Activated CD4-positive, alpha-beta memory T cell treated with anti-CD3 and anti-CD28 coated beads, Interleukin-2, amount 10 ng/mL, durations not matched to agents 7 days and 5 days (primary cell): ENCODE measurements around the gene C5. TPM values are rescaled to one million over a fixed set of nuclear protein-coding genes. Genes with fewer than 3 reads are reported as not detected.
A peak's percentile ranks its signal among the peaks of the same experiment; 100 is the strongest.

Experiments
- CTCF ChIA-PET: fragments of 350-600 bp; sonication (Branson Sonifier 250); formaldehyde crosslinking; loops from one replicate; lab custom pipeline; 2021; ENCODE audit warnings: antibody characterized with exemption, inconsistent platforms; lab: Charles Lee
- POLR2A ChIA-PET: fragments of 350-600 bp; sonication (Branson Sonifier 250); formaldehyde crosslinking; loops from one replicate; lab custom pipeline; 2021; ENCODE audit warnings: antibody characterized with exemption; lab: Charles Lee
- DNase-seq: peaks from one replicate; pipeline ENCODE4 v3.0.0-alpha.2; 2020
- H3K27ac Mint-ChIP-seq: one replicate; pipeline ENCODE4 v1.8.0; 2021; ENCODE audit warnings: mild to moderate bottlenecking, mixed read lengths
- H3K27me3 Mint-ChIP-seq: one replicate; pipeline ENCODE4 v1.8.0; 2021; ENCODE audit warnings: mixed read lengths
- H3K36me3 Mint-ChIP-seq: one replicate; pipeline ENCODE4 v1.8.0; 2021; ENCODE audit warnings: low read depth, mixed read lengths
- H3K4me1 Mint-ChIP-seq: one replicate; pipeline ENCODE4 v1.8.0; 2021; ENCODE audit warnings: mixed read lengths
- H3K4me3 Mint-ChIP-seq: one replicate; pipeline ENCODE4 v1.8.0; 2021; ENCODE audit warnings: mild to moderate bottlenecking, mixed read lengths
- H3K9me3 Mint-ChIP-seq: one replicate; pipeline ENCODE4 v1.8.0; 2021; ENCODE audit warnings: mixed read lengths
- total RNA-seq, 2 experiments: library from RNA; stranded (reverse); gene quantifications; one replicate each; pipeline ENCODE4 v1.2.3, GENCODE V29; 2021

C5 gene
- total RNA-seq, 2 experiments from 2014 or later, result 1.8 to 2.1 TPM

DNA sequence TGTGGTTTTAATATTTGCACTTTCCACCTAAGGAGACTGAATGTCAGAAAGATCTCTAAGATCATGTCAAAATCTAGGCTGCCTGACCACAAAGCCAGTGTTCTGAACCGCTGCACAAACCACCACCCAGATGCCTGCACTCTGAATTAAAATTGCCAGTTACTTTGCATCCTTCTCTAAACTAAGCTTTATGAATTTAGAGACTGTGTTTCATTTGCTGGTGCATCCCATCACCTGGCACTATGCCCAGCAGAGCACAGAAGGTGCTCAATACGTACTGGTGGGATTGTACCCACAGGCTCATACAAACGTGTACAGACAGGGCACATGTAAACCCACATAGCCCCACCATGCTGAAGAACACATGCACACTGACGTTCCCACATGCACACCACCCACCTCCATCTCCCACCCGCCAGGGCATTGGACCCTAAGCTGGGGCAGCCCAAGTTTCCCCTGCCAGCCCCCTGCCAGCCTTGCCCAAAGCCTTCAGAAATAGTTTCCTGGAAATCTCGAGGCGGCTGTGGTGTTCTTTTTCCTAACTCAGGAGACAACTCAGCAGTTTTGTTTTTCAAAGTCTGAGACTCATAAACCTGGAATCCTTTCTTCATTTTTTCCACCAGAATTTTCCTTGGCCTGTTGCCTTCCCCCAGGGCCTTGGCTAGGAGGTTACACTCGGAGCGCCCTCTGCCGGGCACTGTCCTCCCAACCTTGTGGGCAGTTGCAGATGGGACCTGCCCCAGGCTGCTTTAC lies 113.9 kb downstream of the C5 start:
- Mint-ChIP-seq H3K9me3 (no peaks in the 10 kb centered on the region), H3K27me3 (peaks cover 7% of the 10 kb centered on the region), H3K36me3 (no peaks in the 10 kb centered on the region), H3K4me3 (peak overlapping the region; percentile 51), H3K27ac (peak overlapping the region; percentile 76), H3K4me1 (peaks cover 59% of the 10 kb centered on the region)
- CTCF ChIA-PET, result interaction anchor here (0.6 to 8.0 kb wide), 28 partner anchors 11 to 218 kb away, joined by 3 to 66 read pairs (median 4); partner anchors contain the start of genes FBXW2 and PSMD5
- DNase-seq, result peak; percentile 89
- POLR2A ChIA-PET, result interaction anchor here (0.8 to 26.0 kb wide), 8 partner anchors 10 to 143 kb away, joined by 3 to 1205 read pairs (median 32); partner anchors contain the start of genes FBXW2, PHF19, PSMD5 and TRAF1

DNA sequence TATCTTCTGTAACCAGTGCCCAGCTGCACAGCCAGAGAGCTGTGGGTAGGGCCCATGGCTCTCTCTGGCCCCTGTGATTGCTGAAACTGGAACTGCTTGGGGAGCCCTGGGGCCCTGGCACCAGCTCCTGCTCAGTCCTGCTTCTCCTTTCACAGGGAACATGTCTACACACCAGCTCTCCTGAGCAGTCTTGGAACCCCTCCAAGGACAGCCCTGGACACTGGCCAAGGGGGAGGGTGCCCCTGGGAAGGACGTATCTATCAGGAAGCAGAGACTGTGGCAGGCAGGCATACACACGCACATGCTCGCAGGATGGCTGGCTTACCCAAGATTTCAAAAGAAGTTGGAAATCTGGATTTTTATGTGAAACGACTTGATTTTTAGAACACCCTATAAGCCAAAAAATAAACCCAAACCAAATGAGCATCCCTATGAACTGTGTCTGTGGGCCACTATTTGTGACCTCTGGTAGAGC lies 114.7 kb downstream of the C5 start:
- no peaks in the 10 kb centered on the region for H3K36me3 Mint-ChIP-seq
- peaks cover 2% of the 10 kb centered on the region for H3K27me3 Mint-ChIP-seq
- DNase-seq, result no peak
- POLR2A ChIA-PET, result interaction anchor here (0.8 to 26.0 kb wide), 7 partner anchors 10 to 142 kb away, joined by 3 to 1205 read pairs (median 57); partner anchors contain the start of genes FBXW2, PHF19, PSMD5 and TRAF1
- H3K9me3 Mint-ChIP-seq, result no peaks in the 10 kb centered on the region
- H3K27ac Mint-ChIP-seq, result peak overlapping the region; percentile 76
- H3K4me1 Mint-ChIP-seq, result peaks cover 65% of the 10 kb centered on the region
- peak overlapping the region; percentile 51 for H3K4me3 Mint-ChIP-seq
- CTCF ChIA-PET, result interaction anchor here (0.6 to 8.0 kb wide), 16 partner anchors 11 to 180 kb away, joined by 3 to 66 read pairs (median 4); partner anchors contain the start of gene FBXW2

DNA sequence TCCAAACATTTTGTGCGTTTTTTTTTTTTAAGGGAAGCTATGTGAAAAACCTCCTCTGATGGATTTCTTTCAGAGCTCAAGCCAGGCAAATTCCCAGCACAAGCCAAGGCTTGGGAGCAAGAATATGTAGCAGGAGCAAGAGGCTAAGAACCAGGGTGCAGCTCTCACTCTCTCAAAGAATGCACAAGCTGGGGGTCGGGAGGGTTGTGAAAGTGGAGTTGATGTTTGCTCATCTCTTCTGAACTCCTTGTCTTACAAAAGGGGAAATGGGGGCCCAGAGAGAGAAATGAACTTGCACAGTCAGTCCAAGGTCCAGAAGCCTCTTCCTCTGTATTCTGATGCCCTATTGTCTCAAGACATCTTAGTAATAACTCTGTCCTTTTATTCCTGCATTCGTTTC lies 115.8 kb downstream of the C5 start:
- no peak for DNase-seq
- H3K36me3 Mint-ChIP-seq, result no peaks in the 10 kb centered on the region
- H3K4me3 Mint-ChIP-seq, result no peak overlapping the region
- H3K27ac Mint-ChIP-seq, result peak overlapping the region; percentile 54
- peaks cover 76% of the 10 kb centered on the region for H3K4me1 Mint-ChIP-seq
- H3K27me3 Mint-ChIP-seq, result no peaks in the 10 kb centered on the region
- no peaks in the 10 kb centered on the region for H3K9me3 Mint-ChIP-seq
- POLR2A ChIA-PET, result interaction anchor here (1.0 to 26.0 kb wide), 6 partner anchors 8 to 141 kb away, joined by 3 to 1205 read pairs (median 74); partner anchors contain the start of genes FBXW2, PHF19 and TRAF1
- CTCF ChIA-PET, result interaction anchor here (0.6 to 8.0 kb wide), 9 partner anchors 9 to 179 kb away, joined by 3 to 66 read pairs (median 3); no protein-coding TSS in a partner anchor

DNA sequence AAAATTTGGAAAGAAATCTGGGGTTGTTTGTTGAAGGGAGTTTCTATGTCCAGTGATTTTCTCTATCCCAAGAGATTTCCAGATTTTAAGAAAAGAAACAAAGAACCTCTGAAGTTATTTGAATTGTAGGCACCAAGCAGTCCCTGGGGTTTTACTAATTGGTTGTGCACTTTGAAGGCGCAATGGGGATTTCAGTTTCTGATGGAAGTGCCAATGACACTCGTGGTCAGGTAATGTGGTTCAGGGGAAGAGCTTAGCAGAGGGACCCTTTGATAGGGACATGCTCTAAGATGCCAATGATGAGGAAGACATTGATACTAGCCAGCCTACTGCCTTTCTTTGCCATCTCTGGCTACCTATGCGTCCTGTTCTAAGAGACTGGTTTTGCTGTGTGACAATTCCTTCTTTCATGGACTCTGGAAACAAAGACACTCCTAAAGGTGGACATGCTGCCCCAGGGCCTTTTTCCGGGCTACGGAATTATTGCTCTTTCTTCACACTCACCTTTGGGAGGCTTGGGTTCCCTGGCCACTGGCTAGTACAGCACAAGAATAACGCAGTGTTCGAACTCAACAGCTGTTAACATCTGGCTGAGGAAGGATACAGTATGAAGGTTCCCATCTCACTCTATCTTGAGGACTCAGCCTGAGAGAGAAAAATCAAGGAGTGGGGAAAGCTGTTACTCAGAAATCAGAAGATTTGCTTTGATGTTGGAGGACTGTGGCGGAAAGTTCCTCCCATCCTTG lies 116.6 kb downstream of the C5 start:
- DNase-seq, result no peak
- CTCF ChIA-PET, result interaction anchor here (0.9 to 8.0 kb wide), 6 partner anchors 9 to 166 kb away, joined by 3 to 66 read pairs (median 3); no protein-coding TSS in a partner anchor
- Mint-ChIP-seq H3K9me3 (no peaks in the 10 kb centered on the region), H3K27me3 (no peaks in the 10 kb centered on the region), H3K4me1 (peaks cover 78% of the 10 kb centered on the region), H3K4me3 (no peak overlapping the region), H3K36me3 (no peaks in the 10 kb centered on the region), H3K27ac (peak overlapping the region; percentile 98)
- POLR2A ChIA-PET, result interaction anchor here (1.0 to 26.0 kb wide), 6 partner anchors 8 to 140 kb away, joined by 3 to 1205 read pairs (median 74); partner anchors contain the start of genes FBXW2, PHF19 and TRAF1

DNA sequence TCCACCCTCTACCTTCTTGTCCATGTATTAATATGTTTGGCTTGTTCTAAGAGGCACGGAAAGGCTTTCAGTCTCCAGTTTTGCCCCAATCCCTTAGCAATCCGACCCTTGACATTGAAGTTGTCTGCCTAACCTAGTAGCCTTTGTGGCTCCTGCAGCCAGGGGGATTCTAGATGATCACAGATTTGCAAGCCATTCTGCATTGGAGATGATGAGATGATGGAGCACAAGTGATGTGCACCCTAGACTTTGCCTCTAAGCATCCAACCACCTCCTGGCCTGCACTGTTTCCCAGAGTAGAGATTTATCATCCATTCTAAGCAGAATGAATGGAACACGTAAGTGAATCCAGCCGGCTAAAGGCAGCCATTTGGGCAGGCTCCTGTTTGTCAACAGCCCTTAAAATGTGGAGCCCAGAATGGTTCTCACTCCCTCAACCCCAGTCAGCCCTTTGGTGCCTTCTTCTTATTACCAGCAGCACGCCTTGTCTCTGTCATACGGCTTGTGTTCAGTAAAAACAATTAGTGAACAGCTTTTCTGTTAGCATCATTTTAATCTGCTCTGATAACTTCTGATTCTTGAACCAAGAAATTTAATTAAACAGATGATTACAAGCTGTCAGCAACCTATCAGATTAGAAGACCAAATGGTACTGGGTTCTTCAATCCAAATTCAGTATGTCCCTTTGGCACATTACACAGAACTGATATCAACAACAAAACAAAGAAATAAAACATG lies 117.8 kb downstream of the C5 start:
- Mint-ChIP-seq H3K36me3 (peaks cover 10% of the 10 kb centered on the region), H3K27ac (peak overlapping the region; percentile 98), H3K4me3 (peak overlapping the region; percentile 40), H3K9me3 (no peaks in the 10 kb centered on the region), H3K4me1 (peaks cover 86% of the 10 kb centered on the region), H3K27me3 (no peaks in the 10 kb centered on the region)
- CTCF ChIA-PET, result interaction anchor here (0.8 to 8.0 kb wide), 10 partner anchors 11 to 189 kb away, joined by 3 to 66 read pairs (median 5); partner anchors contain the start of genes FBXW2 and PHF19
- no peak for DNase-seq
- POLR2A ChIA-PET, result interaction anchor here (0.6 to 26.0 kb wide), 12 partner anchors 6 to 201 kb away, joined by 3 to 1205 read pairs (median 12); partner anchors contain the start of genes FBXW2, PHF19, PSMD5 and TRAF1

DNA sequence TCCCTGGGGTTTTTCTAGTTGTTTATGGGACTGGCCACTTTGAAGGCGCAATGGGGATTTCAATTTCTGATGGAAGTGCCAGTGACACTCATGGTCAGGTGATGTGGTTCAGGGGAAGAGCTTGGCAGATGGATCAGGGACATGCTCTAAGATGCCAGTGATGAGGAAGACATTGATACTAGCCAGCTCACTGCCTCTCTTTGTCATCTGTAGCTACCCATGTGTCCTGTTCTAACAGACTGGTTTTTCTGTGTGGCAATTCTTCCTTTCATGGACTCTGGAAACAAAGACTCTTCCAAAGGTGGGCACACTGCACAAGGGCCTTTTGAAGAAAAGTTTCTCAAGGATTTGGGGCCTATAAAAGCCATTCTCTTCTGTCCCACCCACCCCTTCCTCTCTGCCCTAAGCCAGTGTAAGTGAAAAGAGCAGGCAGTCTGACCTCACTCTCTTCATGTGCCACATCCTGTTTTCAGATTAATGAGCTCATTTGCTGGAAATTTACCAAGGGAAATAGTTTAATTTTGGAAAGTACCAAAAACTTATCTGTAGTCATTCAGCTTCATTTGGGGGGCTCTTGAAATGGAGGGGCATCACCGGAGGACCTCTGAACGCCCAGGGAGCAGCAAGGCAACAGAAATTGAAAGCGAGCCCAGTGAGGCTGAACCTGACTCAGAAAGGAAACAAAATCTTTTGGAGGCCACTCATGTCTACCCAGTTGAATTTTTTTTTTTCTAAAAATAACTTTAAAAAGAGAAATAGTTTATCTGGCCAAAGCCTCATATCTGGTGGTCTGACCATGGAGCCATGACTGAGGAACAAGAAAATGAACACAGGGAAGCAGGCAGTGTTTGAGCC lies 118.6 kb downstream of the C5 start:
- Mint-ChIP-seq H3K27me3 (no peaks in the 10 kb centered on the region), H3K9me3 (no peaks in the 10 kb centered on the region), H3K36me3 (peaks cover 10% of the 10 kb centered on the region), H3K4me1 (peaks cover 86% of the 10 kb centered on the region), H3K27ac (peak overlapping the region; percentile 98), H3K4me3 (peak overlapping the region; percentile 68)
- CTCF ChIA-PET, result interaction anchor here (0.7 to 8.0 kb wide), 11 partner anchors 10 to 190 kb away, joined by 3 to 66 read pairs (median 3); partner anchors contain the start of genes FBXW2 and PHF19
- POLR2A ChIA-PET, result interaction anchor here (0.6 to 26.0 kb wide), 13 partner anchors 10 to 202 kb away, joined by 3 to 1205 read pairs (median 5); partner anchors contain the start of genes FBXW2, PHF19 and PSMD5
- DNase-seq, result peak; percentile 63

DNA sequence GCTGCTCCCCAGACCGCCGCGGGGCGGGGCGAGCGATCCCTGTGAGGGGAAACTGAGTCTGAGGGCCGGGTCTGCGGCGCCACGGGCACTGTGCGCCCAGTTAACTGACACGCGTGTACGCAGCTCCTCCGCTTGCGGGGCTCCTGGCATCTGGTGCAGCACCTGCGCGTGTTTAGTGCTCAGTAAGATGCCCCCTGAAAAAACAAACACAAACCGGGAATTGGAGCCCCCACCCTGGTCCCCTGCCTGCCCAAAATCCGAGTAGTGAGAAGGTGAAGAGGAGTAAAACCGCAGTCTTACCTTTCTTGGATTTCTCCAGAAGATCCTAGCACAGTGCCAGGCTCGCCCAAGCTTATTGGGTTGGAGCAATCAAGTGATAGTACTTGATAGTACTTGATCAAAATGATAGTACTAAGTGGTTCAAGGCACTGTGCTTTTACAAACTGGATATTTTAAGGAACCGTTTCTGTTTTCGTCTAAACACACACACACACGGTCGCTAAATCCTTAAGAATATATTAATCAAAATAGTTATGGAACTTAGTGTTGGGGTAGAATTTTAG lies 120.8 kb downstream of the C5 start:
- H3K27me3 Mint-ChIP-seq, result no peaks in the 10 kb centered on the region
- peaks cover 30% of the 10 kb centered on the region for H3K36me3 Mint-ChIP-seq
- no peak for DNase-seq
- H3K4me1 Mint-ChIP-seq, result peaks cover 79% of the 10 kb centered on the region
- H3K4me3 Mint-ChIP-seq, result peak overlapping the region; percentile 66
- no peaks in the 10 kb centered on the region for H3K9me3 Mint-ChIP-seq
- CTCF ChIA-PET, result interaction anchor here (0.7 to 3.7 kb wide), 13 partner anchors 10 to 272 kb away, joined by 3 to 24 read pairs (median 3); partner anchors contain the start of genes PHF19 and RAB14
- POLR2A ChIA-PET, result interaction anchor here (0.6 to 26.0 kb wide), 10 partner anchors 9 to 192 kb away, joined by 3 to 1205 read pairs (median 17); partner anchors contain the start of genes CNTRL, FBXW2, PHF19 and PSMD5
- H3K27ac Mint-ChIP-seq, result peak overlapping the region; percentile 92

DNA sequence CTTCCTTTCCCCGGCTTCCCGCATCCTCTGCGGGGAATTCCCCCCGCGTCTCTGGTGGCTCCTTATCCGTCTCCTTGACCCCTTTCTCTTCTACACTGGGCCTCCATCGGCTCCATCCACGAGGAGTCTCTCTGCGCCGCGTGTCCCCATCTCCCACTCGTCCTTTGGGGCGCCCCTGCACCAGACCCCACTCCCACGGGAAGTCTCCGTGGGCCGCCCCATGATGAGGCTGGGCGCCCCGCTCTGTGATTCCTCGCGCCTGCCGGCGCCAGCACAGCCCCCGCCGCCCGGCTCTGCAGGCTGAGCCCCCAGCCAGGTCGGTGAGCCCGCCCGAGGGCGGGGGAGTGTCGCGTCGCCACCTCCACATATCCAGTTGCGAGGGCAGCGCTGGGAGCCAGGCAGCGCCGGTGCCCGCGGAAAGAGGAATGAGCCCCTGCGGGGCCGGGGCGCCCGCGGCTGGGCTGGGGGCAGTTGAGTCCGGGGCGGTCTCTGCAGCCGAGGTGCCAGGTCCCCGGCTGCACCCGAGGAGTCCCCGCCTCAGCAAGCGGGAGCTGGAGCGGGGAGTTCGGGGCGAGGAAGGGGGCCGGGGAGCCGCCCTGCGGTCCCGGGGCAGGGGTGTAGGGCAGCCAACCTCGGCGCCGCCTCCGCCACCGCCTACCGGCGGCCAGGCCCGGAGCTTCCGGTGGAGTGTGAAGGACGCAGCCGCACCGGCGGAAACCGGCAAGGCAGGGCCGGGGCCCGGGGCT lies 121.4 kb downstream of the C5 start:
- CTCF ChIA-PET, result interaction anchor here (0.7 to 3.7 kb wide), 10 partner anchors 12 to 273 kb away, joined by 3 to 24 read pairs (median 4); partner anchors contain the start of genes PHF19 and RAB14
- Mint-ChIP-seq H3K4me3 (peak overlapping the region; percentile 93), H3K9me3 (no peaks in the 10 kb centered on the region), H3K36me3 (peaks cover 36% of the 10 kb centered on the region), H3K27me3 (no peaks in the 10 kb centered on the region), H3K4me1 (peaks cover 79% of the 10 kb centered on the region), H3K27ac (peak overlapping the region; percentile 100)
- peak; percentile 86 for DNase-seq
- POLR2A ChIA-PET, result interaction anchor here (0.9 to 26.0 kb wide), 9 partner anchors 8 to 193 kb away, joined by 3 to 1205 read pairs (median 27); partner anchors contain the start of genes CNTRL, FBXW2, PHF19 and PSMD5

DNA sequence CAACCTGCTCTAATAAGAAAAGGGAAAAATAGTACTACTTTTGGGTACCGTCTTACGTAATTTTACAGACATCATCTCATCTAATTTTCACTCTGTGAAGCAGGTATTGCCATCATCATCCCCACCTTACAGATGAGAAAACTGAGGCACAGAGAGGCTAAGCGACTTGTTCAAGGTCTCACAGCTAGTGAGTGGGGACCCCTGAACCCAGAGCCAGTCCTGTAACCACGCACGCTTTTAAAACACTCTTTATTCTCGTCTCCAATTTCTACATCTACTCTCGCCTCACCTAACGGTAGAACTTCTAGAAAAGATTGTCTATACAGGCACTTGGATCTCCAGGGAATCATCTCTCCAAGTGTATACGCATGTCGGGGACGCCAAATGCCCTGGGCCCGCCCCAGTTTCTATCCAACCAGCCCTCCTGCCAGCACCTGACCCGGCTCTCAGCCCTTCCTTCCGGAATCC lies 122.0 kb downstream of the C5 start:
- peaks cover 79% of the 10 kb centered on the region for H3K4me1 Mint-ChIP-seq
- peak overlapping the region; percentile 100 for H3K27ac Mint-ChIP-seq
- peaks cover 42% of the 10 kb centered on the region for H3K36me3 Mint-ChIP-seq
- DNase-seq, result no peak
- ChIA-PET POLR2A (interaction anchor here (2.2 to 26.0 kb wide), 5 partner anchors 10 to 135 kb away, joined by 7 to 1205 read pairs (median 134); partner anchors contain the start of genes FBXW2, PHF19 and PSMD5), CTCF (interaction anchor here (0.9 to 4.3 kb wide), 4 partner anchors 9 to 133 kb away, joined by 3 to 18 read pairs (median 5); no protein-coding TSS in a partner anchor)
- no peaks in the 10 kb centered on the region for H3K9me3 Mint-ChIP-seq
- H3K4me3 Mint-ChIP-seq, result peak overlapping the region; percentile 93
- no peaks in the 10 kb centered on the region for H3K27me3 Mint-ChIP-seq
